SK-N-SH (cell line): ENCODE data around the gene MYO16. TPM values are rescaled to one million over a fixed set of nuclear protein-coding genes. Genes with fewer than 3 reads are reported as not detected.

Experiments
- CTCF ChIA-PET: fragments of 300-600, 350-600 bp; formaldehyde crosslinking; extraction: SDS; loops from one replicate; lab custom pipeline; 2021; lab: Yijun Ruan, JAX
- POLR2A ChIA-PET: fragments of 350-600 bp; sonication (Branson Sonifier 250); formaldehyde crosslinking; extraction: SDS; loops from one replicate; lab custom pipeline; 2020; ENCODE audit warnings: antibody characterized with exemption, inconsistent platforms; lab: Yijun Ruan, JAX
- DNase-seq: peaks from one replicate; pipeline ENCODE4 v3.0.0; 2012
- H2AFZ ChIP-seq: fragments of 200-600 bp; sonication (generic); 2 replicates; pipeline ENCODE4 v1.8.1; 2016; ENCODE audit warnings: antibody characterized with exemption, mild to moderate bottlenecking, low read depth
- H3F3A ChIP-seq: fragments of 200-600 bp; sonication (generic); replicated peaks from 2 replicates; pipeline ENCODE3; 2016; ENCODE audit warnings: antibody characterized with exemption, mild to moderate bottlenecking; ENCODE audit not compliant: insufficient read depth
- H3K27ac ChIP-seq, 2 experiments: fragments of 200-500 bp in 1 of 2; fragments of 200-600 bp in 1 of 2; sonication (Bioruptor generic) in 1 of 2; sonication (generic), shearing (Covaris generic) in 1 of 2; 2 replicates each; pipeline versions ENCODE4 v1.5.1 to v1.6.1; 2014 to 2016; ENCODE audit warnings: low read depth in 2 of 2, inconsistent platforms in 1 of 2, low read length in 1 of 2, mild to moderate bottlenecking in 1 of 2, mixed read lengths in 1 of 2
- H3K27me3 ChIP-seq: fragments of 200-600 bp; sonication (generic), shearing (Covaris generic); 2 replicates; pipeline ENCODE4 v1.6.1; 2016; ENCODE audit warnings: mixed run types; ENCODE audit not compliant: insufficient read depth
- H3K36me3 ChIP-seq, 2 experiments: fragments of 200-500 bp in 1 of 2; fragments of 200-600 bp in 1 of 2; sonication (Bioruptor generic) in 1 of 2; sonication (generic) in 1 of 2; replicated peaks in 1 of 2; 2 replicates each; pipeline versions ENCODE3 to v1.5.1; 2014 to 2016; ENCODE audit warnings: low read length in 1 of 2, mild to moderate bottlenecking in 1 of 2; ENCODE audit not compliant: insufficient read depth in 2 of 2, control insufficient read depth in 1 of 2
- H3K4me1 ChIP-seq, 2 experiments: fragments of 200-500 bp in 1 of 2; fragments of 200-600 bp in 1 of 2; sonication (Bioruptor generic) in 1 of 2; sonication (generic), shearing (Covaris generic) in 1 of 2; 2 replicates each; pipeline versions ENCODE4 v1.5.1 to v1.6.1; 2014 to 2016; ENCODE audit warnings: low read depth in 1 of 2, low read length in 1 of 2, mixed run types in 1 of 2; ENCODE audit not compliant: insufficient read depth in 2 of 2, control insufficient read depth in 1 of 2
- H3K4me2 ChIP-seq: fragments of 200-600 bp; sonication (generic), shearing (Covaris generic); 2 replicates; pipeline ENCODE4 v1.6.1; 2017; ENCODE audit warnings: mixed run types
- H3K4me3 ChIP-seq, 2 experiments: fragments of 200-500 bp in 1 of 2; fragments of 200-600 bp in 1 of 2; sonication (Bioruptor generic) in 1 of 2; sonication (generic), shearing (Covaris generic) in 1 of 2; 2 replicates each; pipeline versions ENCODE4 v1.5.1 to v1.8.1; 2014 to 2016; ENCODE audit warnings: low read depth in 2 of 2, inconsistent platforms in 1 of 2, low read length in 1 of 2, mild to moderate bottlenecking in 1 of 2, mixed read lengths in 1 of 2, moderate library complexity in 1 of 2
- H3K79me2 ChIP-seq: fragments of 200-600 bp; sonication (generic); 2 replicates; pipeline ENCODE4 v1.8.1; 2017; ENCODE audit warnings: mild to moderate bottlenecking; ENCODE audit not compliant: insufficient read depth
- H3K9ac ChIP-seq: fragments of 200-600 bp; sonication (generic); 2 replicates; pipeline ENCODE4 v1.6.1; 2017; ENCODE audit warnings: mixed run types
- H3K9me2 ChIP-seq: fragments of 200-600 bp; sonication (generic); 2 replicates; pipeline ENCODE4 v1.6.1; 2017; ENCODE audit warnings: mixed run types
- H3K9me3 ChIP-seq: fragments of 200-600 bp; sonication (generic); 2 replicates; pipeline ENCODE4 v1.6.1; 2017; ENCODE audit warnings: mixed run types, mild to moderate bottlenecking, moderate library complexity
- H4K20me1 ChIP-seq: fragments of 200-600 bp; sonication (generic); 2 replicates; pipeline ENCODE4 v1.6.1; 2017; ENCODE audit warnings: mild to moderate bottlenecking, mixed run types; ENCODE audit not compliant: insufficient read depth
- EP300 ChIP-seq, 2 experiments: IDR thresholded peaks; 2 replicates each; pipeline versions ENCODE4 v1.4.0 to v1.6.1; 2012; ENCODE audit warnings: borderline replicate concordance in 1 of 2, low read depth in 1 of 2, low read length in 1 of 2
- FOXJ3 ChIP-seq: sonication (generic); formaldehyde crosslinking; IDR thresholded peaks from 2 replicates; pipeline ENCODE4 v1.5.1; 2020; ENCODE audit warnings: mild to moderate bottlenecking, missing genetic modification reagents
- MEF2A ChIP-seq: IDR thresholded peaks from 2 replicates; pipeline ENCODE4 v1.4.0; 2012; ENCODE audit warnings: low read depth, borderline replicate concordance
- NRF1 ChIP-seq: IDR thresholded peaks from 2 replicates; pipeline ENCODE4 v1.6.1; 2012; ENCODE audit warnings: low read depth, mild to moderate bottlenecking, low read length
- POLR2AphosphoS5 ChIP-seq: IDR thresholded peaks from 2 replicates; pipeline ENCODE4 v1.6.1; 2012; ENCODE audit warnings: low read depth, low read length
- RAD21 ChIP-seq: IDR thresholded peaks from 2 replicates; pipeline ENCODE4 v1.6.1; 2012; ENCODE audit warnings: mild to moderate bottlenecking, low read length
- RCOR1 ChIP-seq: fragments of 150-350 bp; IDR thresholded peaks from 2 replicates; pipeline ENCODE4 v1.6.1; 2017; ENCODE audit warnings: antibody characterized with exemption, low read length
- RFX5 ChIP-seq: IDR thresholded peaks from 2 replicates; pipeline ENCODE4 v1.6.1; 2012; ENCODE audit warnings: mild to moderate bottlenecking, improper control_type of control experiment, low read length
- WGBS: methylation state at CpG from one replicate; pipeline ENCODE4 v1.1.6; 2017; ENCODE audit warnings: low lambda C conversion rate; 5-methylcytosine and 5-hydroxymethylcytosine counted together
- polyA plus RNA-seq, 3 experiments: library from polyadenylated mRNA; depleted of rRNA; stranded (reverse); fragments of >200 nt; gene quantifications; 2 replicates each; pipeline ENCODE4 v1.2.3, GENCODE V29; 2012
- TF ChIP-seq, protein P1 (sequence below): fragments of 150-350 bp; IDR thresholded peaks from 2 replicates; pipeline ENCODE4 v1.6.1; 2017; ENCODE audit warnings: antibody characterized with exemption, low read length, low read depth, borderline replicate concordance
- TF ChIP-seq, protein P2 (sequence below): IDR thresholded peaks from 2 replicates; pipeline ENCODE4 v1.4.0; 2012; ENCODE audit warnings: low read depth, borderline replicate concordance
- TF ChIP-seq, protein P3 (sequence below): IDR thresholded peaks from 2 replicates; pipeline ENCODE4 v1.4.0; 2012; ENCODE audit warnings: low read depth, borderline replicate concordance

MYO16 gene
- polyA plus RNA-seq, 1 of the 3 experiments (the other 2 are of a cell fraction) = 0.07 TPM

DNA sequence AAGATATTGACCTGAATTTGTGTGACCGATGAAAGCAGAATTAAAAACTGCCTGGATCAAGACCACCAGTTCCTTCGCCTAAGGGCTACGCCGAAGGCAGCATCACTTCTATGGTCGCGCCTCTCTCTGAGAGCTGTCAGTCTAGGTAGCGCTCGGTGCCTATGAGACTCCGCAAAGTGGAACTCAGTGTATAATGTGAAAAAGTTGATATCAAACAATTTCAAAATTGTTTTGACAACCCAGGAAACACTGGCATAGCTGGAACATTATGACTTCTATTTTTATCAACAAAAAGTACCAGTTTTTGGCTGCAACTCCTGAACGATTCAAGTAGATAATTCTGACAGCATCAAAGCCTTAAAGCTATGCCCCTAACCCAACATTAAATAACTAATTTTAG lies 223.6 kb downstream of the MYO16 start:
- Histone ChIP-seq H3K9ac (no peak overlapping the region), H2AFZ (no peak overlapping the region), H3K27ac (no peak overlapping the region), H3K9me2 (no peaks in the 10 kb centered on the region), H3F3A (no peaks in the 10 kb centered on the region), H4K20me1 (no peaks in the 10 kb centered on the region), H3K4me2 (no peak overlapping the region), H3K36me3 (no peaks in the 10 kb centered on the region), H3K4me3 (no peak overlapping the region), H3K27me3 (no peaks in the 10 kb centered on the region), H3K79me2 (no peaks in the 10 kb centered on the region), H3K9me3 (no peaks in the 10 kb centered on the region), H3K4me1 (no peaks in the 10 kb centered on the region)
- CTCF ChIA-PET = interaction anchor here (2.1 kb wide), 1 partner anchor 42 kb away, joined by 6 read pairs; no protein-coding TSS in a partner anchor
- 78% methylated on average over 10 of the region's 10 CpGs for WGBS
- no peak for DNase-seq
- TF ChIP-seq EP300 (IDR thresholded peaks at IDR 0.05; ENCODE audit: borderline replicate concordance in 1 of 2, low read depth in 1 of 2, low read length in 1 of 2) (no peak), RAD21 (no peak), POLR2AphosphoS5 (no peak), FOXJ3 (CRISPR knock-in tag) (no peak), RFX5 (no peak), NRF1 (no peak), MEF2A (no peak), RCOR1 (no peak)
- TF ChIP-seq, protein P1, sequence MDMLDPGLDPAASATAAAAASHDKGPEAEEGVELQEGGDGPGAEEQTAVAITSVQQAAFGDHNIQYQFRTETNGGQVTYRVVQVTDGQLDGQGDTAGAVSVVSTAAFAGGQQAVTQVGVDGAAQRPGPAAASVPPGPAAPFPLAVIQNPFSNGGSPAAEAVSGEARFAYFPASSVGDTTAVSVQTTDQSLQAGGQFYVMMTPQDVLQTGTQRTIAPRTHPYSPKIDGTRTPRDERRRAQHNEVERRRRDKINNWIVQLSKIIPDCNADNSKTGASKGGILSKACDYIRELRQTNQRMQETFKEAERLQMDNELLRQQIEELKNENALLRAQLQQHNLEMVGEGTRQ = no peak
- TF ChIP-seq, protein P2, sequence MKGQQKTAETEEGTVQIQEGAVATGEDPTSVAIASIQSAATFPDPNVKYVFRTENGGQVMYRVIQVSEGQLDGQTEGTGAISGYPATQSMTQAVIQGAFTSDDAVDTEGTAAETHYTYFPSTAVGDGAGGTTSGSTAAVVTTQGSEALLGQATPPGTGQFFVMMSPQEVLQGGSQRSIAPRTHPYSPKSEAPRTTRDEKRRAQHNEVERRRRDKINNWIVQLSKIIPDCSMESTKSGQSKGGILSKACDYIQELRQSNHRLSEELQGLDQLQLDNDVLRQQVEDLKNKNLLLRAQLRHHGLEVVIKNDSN = no peak
- POLR2A ChIA-PET = no interaction called here

DNA sequence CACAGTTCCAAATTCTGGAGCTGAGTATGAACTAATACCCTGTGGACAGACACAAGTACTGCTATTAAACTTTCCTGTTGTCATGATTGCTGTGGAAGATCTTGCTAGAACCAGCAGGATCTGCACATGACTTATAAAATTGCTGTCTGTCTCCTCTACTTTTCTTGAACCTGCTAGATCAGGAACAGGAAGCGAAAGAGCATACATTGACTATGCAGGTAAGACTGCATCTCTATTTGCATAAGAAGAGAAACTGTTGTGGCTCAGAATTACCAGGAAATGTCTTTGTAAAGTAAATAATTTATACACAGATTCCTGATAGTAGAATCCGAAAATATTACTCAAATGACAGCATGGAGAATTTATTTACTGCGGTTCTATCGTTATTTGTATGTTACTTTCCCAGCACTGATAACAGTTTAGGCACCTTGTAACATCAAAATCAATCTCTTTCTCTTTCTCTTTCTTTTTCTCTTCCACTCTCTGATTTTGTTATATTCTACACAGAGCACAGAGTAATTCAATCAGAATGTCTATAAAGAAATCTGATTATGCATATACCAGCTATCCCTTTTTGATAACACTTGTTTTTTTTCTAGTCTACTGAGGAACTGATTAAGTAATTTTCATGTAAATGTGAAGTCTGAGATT lies 226.5 kb downstream of the MYO16 start:
- Histone ChIP-seq H3K79me2 (no peaks in the 10 kb centered on the region), H3K9me2 (no peaks in the 10 kb centered on the region), H3K4me3 (no peak overlapping the region), H4K20me1 (no peaks in the 10 kb centered on the region), H3K4me2 (no peak overlapping the region), H3K27me3 (no peaks in the 10 kb centered on the region), H3K27ac (no peak overlapping the region), H3K9me3 (no peaks in the 10 kb centered on the region), H3F3A (no peaks in the 10 kb centered on the region), H3K4me1 (0 out of 4 replicates have a peak, but pooled peaks cover 0 to 7% of the 10 kb centered on the region in 2 experiments), H3K36me3 (no peaks in the 10 kb centered on the region), H3K9ac (no peak overlapping the region), H2AFZ (no peak overlapping the region)
- ChIA-PET CTCF (no interaction called here), POLR2A (no interaction called here)
- no peak for DNase-seq
- TF ChIP-seq, protein P3, sequence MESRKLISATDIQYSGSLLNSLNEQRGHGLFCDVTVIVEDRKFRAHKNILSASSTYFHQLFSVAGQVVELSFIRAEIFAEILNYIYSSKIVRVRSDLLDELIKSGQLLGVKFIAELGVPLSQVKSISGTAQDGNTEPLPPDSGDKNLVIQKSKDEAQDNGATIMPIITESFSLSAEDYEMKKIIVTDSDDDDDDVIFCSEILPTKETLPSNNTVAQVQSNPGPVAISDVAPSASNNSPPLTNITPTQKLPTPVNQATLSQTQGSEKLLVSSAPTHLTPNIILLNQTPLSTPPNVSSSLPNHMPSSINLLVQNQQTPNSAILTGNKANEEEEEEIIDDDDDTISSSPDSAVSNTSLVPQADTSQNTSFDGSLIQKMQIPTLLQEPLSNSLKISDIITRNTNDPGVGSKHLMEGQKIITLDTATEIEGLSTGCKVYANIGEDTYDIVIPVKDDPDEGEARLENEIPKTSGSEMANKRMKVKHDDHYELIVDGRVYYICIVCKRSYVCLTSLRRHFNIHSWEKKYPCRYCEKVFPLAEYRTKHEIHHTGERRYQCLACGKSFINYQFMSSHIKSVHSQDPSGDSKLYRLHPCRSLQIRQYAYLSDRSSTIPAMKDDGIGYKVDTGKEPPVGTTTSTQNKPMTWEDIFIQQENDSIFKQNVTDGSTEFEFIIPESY = no peak
- 50% methylated on average over 4 of the region's 4 CpGs for WGBS
